CD4-positive, alpha-beta memory T cell (primary cell): ENCODE results near the gene BRDT. TPM values are rescaled to one million over a fixed set of nuclear protein-coding genes. Genes with fewer than 3 reads are reported as not detected.

Source experiments
- CTCF ChIA-PET: fragments of 350-600 bp; sonication (Branson Sonifier 250); formaldehyde crosslinking; loops from one replicate; lab custom pipeline; 2021; ENCODE audit warnings: inconsistent platforms; ENCODE audit not compliant: partially characterized antibody; lab: Charles Lee
- POLR2A ChIA-PET: fragments of 350-600 bp; sonication (Branson Sonifier 250); formaldehyde crosslinking; loops from one replicate; lab custom pipeline; 2021; ENCODE audit not compliant: partially characterized antibody; lab: Charles Lee
- DNase-seq, 5 donors: peaks; one replicate each; pipeline versions ENCODE4 v3.0.0 to v3.0.0-alpha.2; 2020 to 2022; ENCODE audit warnings: mixed read lengths in 1 of 5
- H3K27ac ChIP-seq: one replicate; pipeline ENCODE4 v1.7.0; 2013; ENCODE audit warnings: low read depth, low read length
- H3K27me3 ChIP-seq: 2 replicates; pipeline ENCODE4 v1.7.0; 2013; ENCODE audit warnings: mild to moderate bottlenecking, low read length, moderate library complexity; ENCODE audit not compliant: insufficient read depth
- H3K36me3 ChIP-seq: 2 replicates; pipeline ENCODE4 v1.7.0; 2013; ENCODE audit warnings: mild to moderate bottlenecking, low read length, moderate library complexity; ENCODE audit not compliant: insufficient read depth
- H3K4me1 ChIP-seq: 2 replicates; pipeline ENCODE4 v1.7.0; 2013; ENCODE audit warnings: mild to moderate bottlenecking, low read length, moderate library complexity; ENCODE audit not compliant: insufficient read depth
- H3K4me3 ChIP-seq, 2 donors: one replicate each; pipeline ENCODE4 v1.7.0; 2013; ENCODE audit warnings: low read length in 2 of 2, mild to moderate bottlenecking in 1 of 2
- H3K9me3 ChIP-seq, 2 donors: one replicate each; pipeline ENCODE4 v1.7.0; 2013; ENCODE audit warnings: low read length in 2 of 2, control low read depth in 1 of 2; ENCODE audit not compliant: control insufficient read depth in 1 of 2
- H3K27ac Mint-ChIP-seq, 7 donors: one replicate each; pipeline ENCODE4 v1.8.0; 2020 to 2021; ENCODE audit warnings: mixed read lengths in 7 of 7, mild to moderate bottlenecking in 6 of 7, inconsistent platforms in 3 of 7, moderate library complexity in 3 of 7
- H3K27me3 Mint-ChIP-seq, 2 donors: one replicate each; pipeline ENCODE4 v1.8.0; 2020 to 2021; ENCODE audit warnings: mixed read lengths in 2 of 2
- H3K36me3 Mint-ChIP-seq, 2 donors: one replicate each; pipeline ENCODE4 v1.8.0; 2020 to 2021; ENCODE audit warnings: mixed read lengths in 2 of 2, inconsistent platforms in 1 of 2, mild to moderate bottlenecking in 1 of 2
- H3K4me1 Mint-ChIP-seq, 4 donors: one replicate each; pipeline ENCODE4 v1.8.0; 2020 to 2021; ENCODE audit warnings: mixed read lengths in 4 of 4, mild to moderate bottlenecking in 1 of 4
- H3K4me3 Mint-ChIP-seq, 8 donors: one replicate each; pipeline ENCODE4 v1.8.0; 2020 to 2021; ENCODE audit warnings: mixed read lengths in 8 of 8, mild to moderate bottlenecking in 7 of 8, moderate library complexity in 6 of 8, inconsistent platforms in 3 of 8
- H3K9me3 Mint-ChIP-seq, 8 donors: one replicate each; pipeline ENCODE4 v1.8.0; 2020 to 2021; ENCODE audit warnings: mixed read lengths in 8 of 8, mild to moderate bottlenecking in 5 of 8, inconsistent platforms in 3 of 8, moderate library complexity in 1 of 8
- intact Hi-C: fragments of 100-400 bp; cut with micrococcal nuclease; formaldehyde crosslinking; loops from one replicate; pipeline ENCODE4 v1.15.1; 2023
- polyA plus RNA-seq, 2 donors: library from polyadenylated mRNA; unstranded; fragments of 300-500 nt; fragmentation: Illumina TruSeq; gene quantifications; one replicate each; pipeline ENCODE4 v1.2.3, GENCODE V29; 2021
- total RNA-seq, 2 experiments: library from RNA; stranded (reverse); gene quantifications; one replicate each; pipeline ENCODE4 v1.2.3, GENCODE V29; 2021

Gene BRDT
- total and polyA plus RNA-seq, 4 experiments from 2014 or later: 0.44 TPM; not detected in 3

DNA sequence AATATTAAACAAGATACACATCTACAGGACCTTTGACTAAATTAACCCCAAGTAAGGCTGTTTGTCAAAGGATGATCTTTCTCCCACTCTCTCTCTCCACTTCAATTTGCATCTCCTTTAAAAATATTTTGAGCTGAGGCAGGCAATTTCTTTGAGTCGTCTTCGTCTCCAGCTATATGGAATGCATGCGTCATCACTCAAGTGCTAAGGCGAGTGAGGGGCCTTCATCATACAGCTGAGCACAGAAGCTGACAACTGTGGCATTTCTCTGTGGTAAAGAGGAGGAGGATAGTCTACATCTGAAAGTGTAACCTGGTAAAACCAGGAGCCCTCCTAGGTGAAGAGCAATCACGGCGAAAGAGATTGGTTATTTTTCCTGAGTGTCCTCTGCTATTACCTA is 88.2 kb downstream of the BRDT start:
- Histone ChIP-seq H3K4me1 (no peaks in the 10 kb centered on the region), H3K27ac (no peak overlapping the region), H3K9me3 (no peaks in the 10 kb centered on the region), H3K4me3 (no peak overlapping the region), H3K27me3 (no peaks in the 10 kb centered on the region), H3K36me3 (no peaks in the 10 kb centered on the region)
- no peaks in the 10 kb centered on the region for H3K9me3 Mint-ChIP-seq
- intact Hi-C loops: no loop called here
- H3K4me3 Mint-ChIP-seq: no peak overlapping the region
- DNase-seq: no peak
- H3K36me3 Mint-ChIP-seq: no peaks in the 10 kb centered on the region
- ChIA-PET CTCF (interaction anchor here (1.2 kb wide), 1 partner anchor 110 kb away, joined by 3 read pairs; no protein-coding TSS in a partner anchor), POLR2A (no interaction called here)
- no peak overlapping the region for H3K27ac Mint-ChIP-seq
- H3K4me1 Mint-ChIP-seq: no peaks in the 10 kb centered on the region
- peaks cover 4% of the 10 kb centered on the region in 2 donors for H3K27me3 Mint-ChIP-seq

DNA sequence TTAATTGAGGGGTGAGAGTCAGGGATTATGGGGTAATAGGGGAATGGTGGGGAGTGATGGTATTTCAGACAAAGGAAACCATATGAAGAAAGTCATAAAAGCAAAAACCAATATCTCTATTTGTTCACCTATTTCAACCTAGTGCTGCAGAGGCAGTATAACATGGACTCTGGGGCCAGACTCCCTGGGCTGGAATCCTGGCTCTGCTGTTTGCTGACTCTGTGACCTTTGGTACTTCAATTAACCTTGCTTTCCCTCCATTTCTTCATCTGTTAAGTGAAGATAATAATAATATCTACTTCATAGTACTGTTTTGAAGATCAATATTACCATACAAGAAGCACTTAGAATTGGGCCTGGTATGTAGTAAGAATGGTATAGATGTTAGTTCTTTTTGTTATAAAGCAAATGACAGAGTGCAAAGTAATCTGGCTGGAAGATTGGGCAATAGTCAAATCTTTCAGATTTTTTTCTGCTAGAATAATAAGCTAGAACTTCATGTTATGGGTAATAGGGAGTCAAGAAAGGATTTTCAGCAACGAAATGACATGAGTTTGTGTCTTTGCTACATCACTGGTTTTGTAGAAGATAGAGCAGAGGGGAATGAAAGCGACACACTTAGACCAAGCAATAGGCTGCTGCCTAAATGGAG is 89.6 kb downstream of the BRDT start:
- Mint-ChIP-seq H3K36me3 (no peaks in the 10 kb centered on the region), H3K27ac (no peak overlapping the region), H3K9me3 (no peaks in the 10 kb centered on the region), H3K4me1 (no peaks in the 10 kb centered on the region), H3K4me3 (no peak overlapping the region), H3K27me3 (peaks cover 2 to 4% of the 10 kb centered on the region in 2 donors)
- Histone ChIP-seq H3K4me3 (no peak overlapping the region), H3K27ac (no peak overlapping the region), H3K27me3 (no peaks in the 10 kb centered on the region), H3K4me1 (no peaks in the 10 kb centered on the region), H3K9me3 (no peaks in the 10 kb centered on the region), H3K36me3 (no peaks in the 10 kb centered on the region)
- DNase-seq: no peak
- intact Hi-C loops: no loop called here
- ChIA-PET CTCF (no interaction called here), POLR2A (no interaction called here)

DNA sequence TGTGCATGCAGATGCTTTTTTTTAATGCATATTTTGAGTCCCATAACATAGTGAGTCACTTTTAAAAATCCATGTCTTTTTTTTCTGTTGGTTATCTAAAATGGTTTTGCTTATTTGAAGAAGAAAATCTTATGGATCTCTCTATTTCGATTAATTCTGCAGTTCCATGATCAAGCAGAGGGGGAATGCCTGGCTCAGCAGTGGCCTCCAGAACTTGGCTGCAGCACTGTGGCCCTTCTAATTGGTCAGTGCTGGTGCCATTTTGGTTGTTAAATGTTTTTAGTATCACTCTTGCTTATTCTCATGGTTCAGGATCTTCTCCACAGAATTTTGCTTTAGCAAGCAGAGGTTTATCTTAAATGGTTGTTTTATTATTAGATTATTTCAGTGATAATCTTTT is 91.8 kb downstream of the BRDT start:
- no peak for DNase-seq
- Histone ChIP-seq H3K4me3 (no peak overlapping the region), H3K27me3 (no peaks in the 10 kb centered on the region), H3K36me3 (no peaks in the 10 kb centered on the region), H3K4me1 (no peaks in the 10 kb centered on the region), H3K9me3 (no peaks in the 10 kb centered on the region), H3K27ac (no peak overlapping the region)
- Mint-ChIP-seq H3K27me3 (peaks cover 0 to 2% of the 10 kb centered on the region in 2 donors), H3K9me3 (no peaks in the 10 kb centered on the region), H3K4me1 (no peaks in the 10 kb centered on the region), H3K4me3 (no peak overlapping the region), H3K36me3 (no peaks in the 10 kb centered on the region), H3K27ac (no peak overlapping the region)
- intact Hi-C loops: no loop called here
- POLR2A ChIA-PET: no interaction called here
- CTCF ChIA-PET: no interaction called here

DNA sequence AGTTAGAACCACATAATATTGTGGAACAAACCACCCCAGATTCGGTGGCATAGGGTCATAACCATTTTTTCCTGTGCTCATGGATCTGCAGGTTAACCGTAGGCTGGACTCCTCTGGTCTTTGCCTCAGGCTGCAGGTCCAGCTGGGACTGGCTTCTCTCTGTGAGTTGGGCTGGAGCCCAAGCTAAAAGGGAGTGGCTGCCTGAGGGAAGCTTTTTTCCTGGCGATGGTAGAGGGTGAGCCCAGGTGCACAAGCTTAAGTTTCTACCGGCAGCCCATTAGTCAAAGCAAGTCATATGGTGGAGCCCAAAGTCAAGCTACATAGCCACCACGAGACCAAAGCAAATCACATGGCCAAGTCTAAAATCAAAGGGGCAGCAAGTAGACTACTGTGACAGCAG is 94.4 kb downstream of the BRDT start:
- no peaks in the 10 kb centered on the region for H3K27me3 ChIP-seq
- ChIA-PET CTCF (no interaction called here), POLR2A (no interaction called here)
- H3K27ac Mint-ChIP-seq: no peak overlapping the region
- H3K9me3 Mint-ChIP-seq: no peaks in the 10 kb centered on the region
- H3K36me3 Mint-ChIP-seq: no peaks in the 10 kb centered on the region
- H3K4me1 Mint-ChIP-seq: no peaks in the 10 kb centered on the region
- no peaks in the 10 kb centered on the region for H3K27me3 Mint-ChIP-seq
- H3K4me3 Mint-ChIP-seq: no peak overlapping the region
- H3K36me3 ChIP-seq: no peaks in the 10 kb centered on the region
- no peak overlapping the region for H3K4me3 ChIP-seq
- DNase-seq: no peak
- H3K27ac ChIP-seq: no peak overlapping the region
- H3K4me1 ChIP-seq: no peaks in the 10 kb centered on the region
- intact Hi-C loops: no loop called here
- H3K9me3 ChIP-seq: no peaks in the 10 kb centered on the region

DNA sequence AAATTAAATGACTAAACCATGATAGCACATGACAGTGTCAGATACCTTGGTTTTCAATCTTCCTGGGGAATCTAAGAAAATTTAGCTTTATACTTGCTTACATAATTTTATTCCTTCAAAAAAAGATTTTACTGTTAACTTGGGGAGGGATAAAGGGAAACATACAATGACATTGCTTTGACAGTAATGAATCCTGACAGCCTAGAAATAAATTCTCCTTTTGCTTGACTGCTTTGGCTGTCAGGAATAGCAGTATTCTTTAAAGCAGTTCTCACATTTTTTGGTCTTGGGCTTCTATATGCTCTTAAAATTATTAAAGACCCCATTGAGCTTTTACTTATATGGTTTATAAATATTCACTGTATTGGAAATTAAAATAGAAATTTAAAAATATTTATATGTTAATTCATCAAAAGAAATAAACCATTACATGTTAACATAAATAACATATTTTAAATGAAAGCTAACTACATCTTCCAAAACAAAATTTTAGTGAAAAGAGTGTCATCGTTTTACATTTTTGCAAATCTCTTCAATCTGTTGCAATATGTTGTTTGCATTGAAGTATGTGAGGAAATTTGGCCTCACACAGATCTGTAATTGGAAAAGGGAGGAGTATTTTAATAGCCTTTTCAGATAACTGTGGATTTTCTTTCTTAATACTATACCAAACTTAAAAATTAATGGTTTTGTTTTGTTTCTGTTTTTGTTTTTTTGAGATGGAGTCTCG is 96.7 kb downstream of the BRDT start:
- no peaks in the 10 kb centered on the region for H3K9me3 ChIP-seq
- no peaks in the 10 kb centered on the region for H3K4me1 ChIP-seq
- Mint-ChIP-seq H3K4me3 (no peak overlapping the region), H3K9me3 (no peaks in the 10 kb centered on the region), H3K4me1 (no peaks in the 10 kb centered on the region), H3K27ac (no peak overlapping the region), H3K36me3 (no peaks in the 10 kb centered on the region), H3K27me3 (no peaks in the 10 kb centered on the region)
- no peak overlapping the region for H3K27ac ChIP-seq
- CTCF ChIA-PET: interaction anchor here (0.6 kb wide), 1 partner anchor 11 kb away, joined by 4 read pairs; no protein-coding TSS in a partner anchor
- H3K4me3 ChIP-seq: no peak overlapping the region
- no peaks in the 10 kb centered on the region for H3K36me3 ChIP-seq
- no peak for DNase-seq
- POLR2A ChIA-PET: no interaction called here
- no peaks in the 10 kb centered on the region for H3K27me3 ChIP-seq
- intact Hi-C loops: no loop called here

DNA sequence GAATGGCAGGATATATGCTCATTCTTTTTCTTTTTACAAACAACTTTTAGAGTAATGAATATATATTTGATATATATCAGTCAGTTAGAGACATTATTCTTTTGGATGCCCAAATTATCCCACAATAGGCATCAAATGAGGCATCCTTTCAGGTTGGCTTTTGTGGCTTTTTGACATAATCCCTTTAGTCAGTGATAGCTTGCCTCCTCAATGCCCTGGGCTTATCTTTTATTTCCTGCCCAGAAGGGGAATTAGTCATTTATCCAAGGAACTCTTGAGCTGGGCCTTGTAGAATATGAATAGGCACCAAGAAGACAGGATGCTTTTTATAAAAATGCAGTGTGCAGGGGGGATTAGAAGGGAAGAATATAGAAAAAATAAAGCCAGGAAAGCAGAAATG is 102.7 kb downstream of the BRDT start:
- no peaks in the 10 kb centered on the region for H3K9me3 Mint-ChIP-seq
- intact Hi-C loops: no loop called here

More for the DNA sequence above, 102.7 kb downstream of the BRDT start:
- CTCF ChIA-PET: no interaction called here
- Mint-ChIP-seq H3K4me1 (no peaks in the 10 kb centered on the region), H3K27me3 (peaks cover 0 to 4% of the 10 kb centered on the region in 2 donors), H3K27ac (no peak overlapping the region), H3K4me3 (no peak overlapping the region), H3K36me3 (no peaks in the 10 kb centered on the region)
- no peaks in the 10 kb centered on the region for H3K36me3 ChIP-seq
- no peaks in the 10 kb centered on the region for H3K4me1 ChIP-seq
- H3K9me3 ChIP-seq: no peaks in the 10 kb centered on the region
- H3K27ac ChIP-seq: no peak overlapping the region
- no peak overlapping the region for H3K4me3 ChIP-seq
- no peak for DNase-seq
- POLR2A ChIA-PET: no interaction called here
- H3K27me3 ChIP-seq: no peaks in the 10 kb centered on the region
